ENCODE measurements around the gene KLHL40. TPM values are rescaled to one million over a fixed set of nuclear protein-coding genes. Genes with fewer than 3 reads are reported as not detected.

The KLHL40 gene
- total and polyA plus RNA-seq, 8 donors, result not detected

GRCh38 chr3:42732196-42732828 lies 47.0 kb downstream of the KLHL40 start:
- no peaks in the 10 kb centered on the region for H3K36me3 ChIP-seq
- ATAC-seq (no peak), DNase-seq (peak in 1 of 4 donors; percentile 5)
- no peaks in the 10 kb centered on the region for H3K9me3 ChIP-seq
- H3K4me1 ChIP-seq, result no peaks in the 10 kb centered on the region
- intact Hi-C loops (cut with DNase I), result no loop called here
- H3K4me3 ChIP-seq, result no peak overlapping the region
- no peak for TF ChIP-seq CTCF (IDR thresholded peaks at IDR 0.05)
- H3K27me3 ChIP-seq, result no peaks in the 10 kb centered on the region
- H3K27ac ChIP-seq, result no peak overlapping the region

- H3K27ac ChIP-seq, result no peak overlapping the region
- H3K36me3 ChIP-seq, result no peaks in the 10 kb centered on the region
- TF ChIP-seq CTCF (IDR thresholded peaks at IDR 0.05), result no peak
- H3K9me3 ChIP-seq, result no peaks in the 10 kb centered on the region
- no peaks in the 10 kb centered on the region for H3K4me1 ChIP-seq
- no peaks in the 10 kb centered on the region for H3K27me3 ChIP-seq
- peak in 1 of 4 donors; percentile 7 for DNase-seq
- no peak overlapping the region for H3K4me3 ChIP-seq
- ATAC-seq, result no peak
- intact Hi-C loops (cut with DNase I), result no loop called here
These were observed 47.6 kb downstream of the KLHL40 start for GRCh38 chr3:42732829-42733459.

- intact Hi-C loops (cut with DNase I), result no loop called here
- DNase-seq (no peak), ATAC-seq (no peak)
- Histone ChIP-seq H3K4me1 (no peaks in the 10 kb centered on the region), H3K27me3 (no peaks in the 10 kb centered on the region), H3K36me3 (no peaks in the 10 kb centered on the region), H3K9me3 (no peaks in the 10 kb centered on the region), H3K27ac (no peak overlapping the region), H3K4me3 (no peak overlapping the region)
- no peak for TF ChIP-seq CTCF (IDR thresholded peaks at IDR 0.05)
These were observed 48.3 kb downstream of the KLHL40 start for GRCh38 chr3:42733501-42734262.

GRCh38 chr3:42734263-42734860 lies 49.0 kb downstream of the KLHL40 start:
- DNase-seq (peak in 1 of 4 donors; percentile 10), ATAC-seq (no peak)
- no peaks in the 10 kb centered on the region for H3K36me3 ChIP-seq
- H3K9me3 ChIP-seq, result no peaks in the 10 kb centered on the region
- no peak overlapping the region for H3K4me3 ChIP-seq
- intact Hi-C loops (cut with DNase I), result no loop called here
- no peak overlapping the region for H3K27ac ChIP-seq
- no peaks in the 10 kb centered on the region for H3K27me3 ChIP-seq
- TF ChIP-seq CTCF (IDR thresholded peaks at IDR 0.05), result no peak
- no peaks in the 10 kb centered on the region for H3K4me1 ChIP-seq

- no peak for TF ChIP-seq CTCF (IDR thresholded peaks at IDR 0.05)
- Histone ChIP-seq H3K4me1 (no peaks in the 10 kb centered on the region), H3K9me3 (no peaks in the 10 kb centered on the region), H3K4me3 (no peak overlapping the region), H3K36me3 (no peaks in the 10 kb centered on the region), H3K27me3 (no peaks in the 10 kb centered on the region), H3K27ac (no peak overlapping the region)
- DNase-seq (peak in 1 of 4 donors; percentile 10), ATAC-seq (no peak)
- intact Hi-C loops (cut with DNase I), result no loop called here
These were observed 49.7 kb downstream of the KLHL40 start for GRCh38 chr3:42735019-42735418.
